Measurements from ENCODE around the gene MYH9.

The MYH9 gene

GRCh38 chr22:36344106-36344827 lies 43.5 kb downstream of the MYH9 start:
- no peak for DNase-seq

GRCh38 chr22:36343720-36344105 lies 44.1 kb downstream of the MYH9 start:
- DNase-seq, result no peak

- no peak for DNase-seq
Observed at GRCh38 chr22:36343070-36343719, 44.6 kb downstream of the MYH9 start.

DNA sequence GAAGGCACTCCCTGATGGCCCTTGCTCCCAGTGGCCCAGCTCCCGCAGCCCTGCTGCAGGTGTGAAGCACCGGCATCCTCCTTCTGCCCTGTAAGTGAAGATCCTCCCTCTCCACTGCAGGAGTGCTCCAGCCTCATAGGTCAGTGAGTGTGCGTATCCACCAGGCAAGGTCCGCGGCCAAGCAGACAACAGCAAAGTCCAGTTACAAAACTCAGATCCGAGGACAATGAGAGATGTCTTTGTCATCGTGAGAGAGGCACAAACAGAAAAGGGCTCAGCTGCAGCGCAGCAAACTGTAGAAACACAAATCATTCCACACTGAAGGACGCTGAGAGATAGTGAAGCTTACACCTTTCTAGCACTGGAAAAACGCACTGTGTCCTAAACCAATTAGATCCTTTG lies 46.1 kb downstream of the MYH9 start:
- no peak for DNase-seq

DNA sequence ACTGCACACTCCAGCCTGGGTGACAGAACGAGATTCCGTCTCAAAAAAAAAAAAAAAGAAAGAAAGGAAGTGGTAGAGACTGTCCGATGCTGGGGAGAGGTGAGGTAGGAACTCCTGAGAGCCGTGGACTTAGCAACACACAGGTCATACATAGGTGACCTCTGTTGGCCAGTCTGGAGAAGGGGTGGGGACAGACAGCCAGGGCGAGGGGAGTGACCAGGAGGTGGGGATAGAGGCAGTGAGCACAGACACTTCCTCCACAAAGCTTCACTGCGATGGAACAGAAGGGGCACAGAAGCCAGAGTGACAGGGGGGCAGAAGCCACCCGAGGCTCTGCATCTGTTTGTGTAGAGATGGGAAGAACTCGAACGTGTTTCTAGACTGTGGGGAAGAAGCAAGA lies 47.1 kb downstream of the MYH9 start:
- DNase-seq, result no peak

DNA sequence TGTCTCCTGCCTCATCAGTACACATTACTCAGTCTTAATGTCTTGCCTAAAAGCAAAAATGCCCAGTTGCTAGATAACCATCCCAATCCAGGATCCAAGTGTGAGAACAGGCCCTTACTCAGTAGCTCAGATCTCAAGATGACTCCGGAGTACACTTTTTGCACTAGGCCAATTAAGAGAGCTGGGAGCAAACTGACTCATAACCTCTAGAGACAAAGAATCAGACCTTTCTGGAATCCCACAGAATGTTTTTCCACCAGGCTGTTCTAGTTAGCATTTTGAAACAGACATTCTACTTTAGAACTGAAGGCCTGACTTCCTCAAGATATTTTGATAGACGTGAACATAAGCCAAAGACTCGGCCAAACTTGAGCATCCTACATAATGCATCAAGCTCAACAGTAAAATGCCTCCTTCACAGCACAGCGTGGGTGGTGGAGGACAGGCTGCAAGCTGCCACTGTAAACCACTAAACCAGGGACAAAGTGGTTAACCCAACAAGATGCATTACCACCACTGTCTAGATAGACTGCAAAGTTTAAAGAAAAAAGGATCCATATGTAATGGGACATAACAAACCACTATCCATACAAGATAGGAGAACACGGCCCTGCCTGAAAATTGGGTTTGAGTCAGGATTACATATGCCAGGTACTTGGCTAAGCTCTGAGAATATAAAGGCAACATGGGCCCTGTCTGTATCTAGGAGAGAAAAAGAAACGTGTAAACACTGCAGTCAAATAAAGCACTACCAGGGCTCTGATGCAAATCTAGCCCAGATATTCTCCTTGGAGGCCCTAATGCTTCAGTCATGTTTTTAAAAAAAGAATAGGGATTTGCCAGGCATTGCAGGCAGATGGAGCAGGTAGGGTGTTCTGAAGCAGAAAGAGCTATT lies 48.3 kb downstream of the MYH9 start:
- DNase-seq, result no peak

- no peak for DNase-seq
Observed at GRCh38 chr22:36337365-36338130, 50.2 kb downstream of the MYH9 start.

GRCh38 chr22:36336246-36337182 lies 51.3 kb downstream of the MYH9 start:
- DNase-seq, result no peak

- DNase-seq, result no peak
Observed at GRCh38 chr22:36335621-36336020, 52.1 kb downstream of the MYH9 start.

DNA sequence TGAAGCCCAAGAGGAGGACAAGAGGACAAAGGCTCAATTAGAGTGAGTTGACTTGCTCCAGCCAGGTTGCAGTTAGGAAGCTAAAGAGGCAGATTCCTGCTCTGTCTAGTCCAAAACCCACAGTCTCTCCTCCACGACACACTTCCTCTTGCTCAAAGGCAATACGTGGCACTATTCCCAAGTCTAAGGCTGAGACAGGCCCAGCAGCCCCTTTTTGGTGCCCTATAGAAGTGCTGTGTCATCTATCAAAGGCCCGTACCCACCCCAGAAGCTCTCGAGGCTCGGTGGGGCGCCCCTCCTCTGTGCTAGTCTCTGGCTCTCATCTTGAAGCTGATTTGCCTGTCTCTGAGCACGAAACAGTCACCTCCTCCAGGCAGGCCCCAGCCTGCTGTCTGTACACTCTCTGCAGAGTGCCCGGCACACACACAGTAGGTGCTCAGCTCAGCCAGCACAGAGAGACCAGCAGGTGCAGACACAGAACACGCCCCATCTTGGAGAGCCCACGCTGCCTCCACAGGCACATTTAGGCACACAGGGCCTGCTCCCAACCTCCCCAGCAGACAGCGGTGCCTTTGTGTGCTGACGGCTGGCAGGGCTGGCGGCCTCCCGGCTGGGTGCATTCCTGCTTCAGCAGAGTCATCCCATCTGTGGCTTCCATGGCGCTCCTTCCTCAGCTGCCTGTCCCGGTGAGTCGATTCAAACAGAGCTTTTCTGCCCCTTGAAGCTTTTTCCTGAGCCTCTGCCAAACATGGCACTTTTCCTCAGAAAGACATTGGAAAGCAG lies 52.8 kb downstream of the MYH9 start:
- no peak for DNase-seq

GRCh38 chr22:36334081-36334820 lies 53.5 kb downstream of the MYH9 start:
- DNase-seq, result no peak

GRCh38 chr22:36333644-36334043 lies 54.1 kb downstream of the MYH9 start:
- no peak for DNase-seq

DNA sequence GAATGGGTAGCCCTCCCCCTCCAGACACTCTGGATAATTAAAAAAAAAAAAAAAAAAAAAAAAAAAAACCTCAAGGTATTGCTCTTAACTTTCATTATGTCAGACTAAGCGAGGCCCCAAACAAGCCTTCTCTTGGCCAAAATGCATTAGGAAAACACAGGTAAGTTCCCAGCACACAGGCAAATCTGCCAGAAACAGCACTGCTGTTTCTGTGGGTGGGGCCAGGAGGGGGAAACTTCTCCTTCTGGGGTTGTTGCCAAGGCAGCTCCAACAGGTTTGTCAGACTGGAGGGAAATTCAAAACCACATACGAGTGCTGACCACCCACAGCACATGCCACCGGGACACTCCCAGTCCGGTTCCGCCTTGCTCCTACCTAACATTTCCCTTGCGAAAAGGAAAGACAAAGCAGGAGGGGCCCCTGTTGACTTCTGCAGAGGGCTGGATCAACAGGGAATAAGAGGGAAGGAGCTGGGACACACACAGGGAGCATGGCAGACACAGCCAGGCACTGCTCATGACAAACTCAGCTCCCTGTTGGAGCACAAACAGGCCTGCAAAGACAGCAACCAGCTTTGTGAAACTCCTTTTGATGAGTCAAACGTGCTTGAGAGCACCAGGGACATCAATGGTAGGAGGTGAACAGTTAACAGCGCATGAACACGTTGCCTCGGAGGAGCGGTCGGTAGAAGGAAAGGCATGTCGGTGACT lies 55.0 kb downstream of the MYH9 start:
- DNase-seq, result no peak

- no peak for DNase-seq
Observed at GRCh38 chr22:36331912-36332622, 55.7 kb downstream of the MYH9 start.

GRCh38 chr22:36331306-36331911 lies 56.4 kb downstream of the MYH9 start:
- peak; percentile 35 for DNase-seq

DNA sequence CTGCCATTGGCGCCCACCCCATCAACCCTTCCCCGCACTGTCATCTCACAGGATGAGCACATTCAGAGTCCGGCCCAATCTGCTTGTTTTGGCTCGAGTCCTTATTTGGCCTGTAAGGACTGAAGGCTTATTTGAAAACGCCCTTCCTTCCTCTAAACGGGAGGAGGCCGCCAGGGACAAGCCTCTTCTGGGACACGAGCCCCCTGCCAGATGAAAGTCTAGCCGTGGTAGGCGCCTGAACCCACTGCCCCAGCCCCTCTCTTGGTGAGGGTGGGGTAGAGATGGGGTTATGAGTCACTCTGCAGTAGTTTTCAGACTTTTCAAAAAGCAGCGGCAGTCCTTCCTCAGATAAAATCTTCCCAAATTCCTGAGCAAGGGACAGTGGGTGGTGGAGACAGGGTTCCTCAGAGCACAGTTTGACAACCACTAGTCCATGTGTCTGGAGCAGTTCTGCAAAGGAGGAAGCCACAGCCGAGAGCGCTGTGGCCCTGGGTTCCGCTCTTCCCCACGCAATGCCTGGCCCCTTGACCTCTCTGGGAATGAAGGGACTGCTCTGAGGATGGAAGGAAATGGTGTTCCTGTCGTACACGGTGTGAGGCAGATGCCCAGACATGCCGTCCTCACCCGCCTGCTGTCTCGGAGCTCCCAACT lies 57.0 kb downstream of the MYH9 start:
- no peak for DNase-seq

- DNase-seq, result no peak
Observed at GRCh38 chr22:36330127-36330526, 57.6 kb downstream of the MYH9 start.
